GM19452 (cell line): ENCODE measurements around the gene ASIC4.

Experiments used
- ATAC-seq: cut with Tn5 transposase; IDR thresholded peaks from one replicate; pipeline ENCODE4 v1.9.1; 2021; ENCODE audit not compliant: unreplicated experiment

The ASIC4 gene

DNA sequence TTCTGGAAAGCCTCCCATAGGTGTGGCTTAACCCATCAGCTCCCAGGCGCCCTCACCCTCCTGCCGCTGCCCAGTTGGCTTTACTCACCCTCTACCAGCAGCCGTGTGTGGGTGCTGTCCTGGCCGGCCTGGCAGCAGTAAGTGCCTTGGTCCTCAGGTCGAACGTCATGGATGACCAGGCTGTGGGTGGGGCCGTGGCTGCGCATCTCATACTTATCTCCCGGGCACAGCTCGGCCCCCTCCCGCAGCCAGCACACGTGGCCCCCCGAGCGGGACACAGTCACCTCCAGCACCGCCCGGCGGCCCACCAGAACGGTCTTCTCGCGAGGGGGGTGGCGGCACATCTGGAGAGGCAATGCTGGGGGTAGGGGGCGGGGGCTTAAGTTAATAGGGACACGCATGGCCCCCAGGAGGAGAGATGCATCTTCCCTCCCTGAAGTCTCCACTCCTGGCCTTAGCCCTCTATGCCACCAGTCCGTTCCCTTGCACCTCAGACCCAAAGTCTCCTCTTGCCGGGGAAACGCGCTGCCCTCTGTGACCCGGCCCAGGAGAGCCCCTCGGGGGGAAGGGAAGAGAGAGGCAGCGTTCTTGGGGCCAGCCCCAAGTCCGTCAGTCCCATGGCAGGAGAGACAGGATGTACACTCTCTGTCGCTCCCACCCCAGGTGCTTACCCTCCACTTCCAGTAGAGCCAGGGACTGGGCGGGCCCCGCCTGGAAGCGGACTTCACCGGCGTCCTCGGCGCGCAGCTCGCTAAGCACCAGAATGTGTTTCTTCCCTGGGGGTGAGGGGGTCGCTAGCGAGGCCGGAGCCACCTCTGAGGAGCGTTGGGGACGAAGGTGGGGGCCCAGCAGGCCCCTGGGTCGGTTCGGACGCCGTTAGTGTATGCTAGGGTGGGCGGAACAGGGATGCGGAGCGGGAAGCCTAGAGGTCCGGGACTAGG is 37.4 kb downstream of the ASIC4 start:
- peak; percentile 19 for ATAC-seq

DNA sequence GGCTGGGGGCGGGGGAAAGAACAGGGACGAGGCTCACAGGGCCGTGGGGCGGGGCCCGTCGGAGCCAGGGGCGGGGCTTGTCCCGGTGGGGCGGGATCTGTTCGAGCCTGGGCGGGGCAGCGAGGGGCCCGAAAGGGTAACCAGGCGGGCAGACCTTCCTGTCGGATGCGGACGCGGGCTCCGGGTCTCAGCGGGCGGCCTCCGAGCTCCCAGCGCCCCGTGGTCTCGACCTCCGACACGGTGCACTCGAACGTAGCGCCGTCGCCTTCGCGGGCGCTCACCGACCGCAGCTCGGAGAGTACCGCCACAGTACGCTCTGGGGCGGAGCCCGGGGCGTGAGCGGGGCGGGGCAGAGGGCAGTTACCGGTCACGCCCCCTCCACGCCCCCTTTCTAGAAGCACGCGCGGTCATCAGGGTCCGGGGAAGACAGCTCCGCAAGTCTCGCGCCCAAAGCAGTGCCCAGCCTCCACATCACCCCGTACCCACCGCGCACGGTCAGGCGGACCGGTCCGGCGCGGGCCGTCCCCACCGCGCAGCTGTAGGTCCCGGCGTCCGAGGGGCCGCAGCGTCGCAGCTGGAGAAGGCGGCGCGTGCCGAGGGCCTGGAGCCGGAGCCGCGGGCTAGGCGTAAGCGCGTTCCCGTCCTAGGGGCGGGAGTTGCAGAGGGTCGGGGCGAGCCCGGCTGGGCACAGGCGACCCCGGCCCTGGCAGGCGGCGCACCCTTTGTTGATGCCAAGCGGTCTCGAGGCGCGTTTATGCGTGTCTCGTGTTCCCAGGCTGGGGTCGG is 38.3 kb downstream of the ASIC4 start:
- ATAC-seq: peak; percentile 93

GRCh38 chr2:219553168-219553417 is 38.8 kb downstream of the ASIC4 start:
- ATAC-seq: no peak

DNA sequence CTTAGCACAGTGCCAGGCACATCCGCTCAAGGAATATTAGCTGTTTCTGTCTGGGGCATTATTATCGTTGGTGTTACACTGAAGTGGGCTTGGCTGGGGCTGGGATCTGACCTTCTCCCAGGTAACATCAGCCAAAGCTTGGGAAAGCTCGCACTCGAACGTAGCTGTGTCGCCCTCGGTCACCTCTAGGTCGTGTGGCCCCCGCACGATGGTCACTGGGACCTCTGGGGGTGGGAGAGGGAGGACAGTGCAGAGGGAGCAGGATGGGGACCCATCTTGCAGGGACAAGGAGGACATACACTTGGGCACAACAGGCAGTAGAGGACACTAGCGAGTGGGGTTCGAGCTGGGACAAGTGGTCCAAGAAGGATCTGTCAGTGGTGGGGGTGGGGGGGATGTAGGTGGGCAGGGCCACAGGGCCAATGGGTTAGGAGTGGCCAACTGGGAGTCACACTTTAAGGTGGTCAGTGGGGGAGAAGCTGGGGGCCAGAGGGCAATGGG is 39.2 kb downstream of the ASIC4 start:
- ATAC-seq: no peak

- no peak for ATAC-seq
Measured at GRCh38 chr2:219554350-219554749, 40.1 kb downstream of the ASIC4 start.

GRCh38 chr2:219555956-219556355 is 41.7 kb downstream of the ASIC4 start:
- no peak for ATAC-seq

- ATAC-seq: no peak
Measured at GRCh38 chr2:219556413-219556812, 42.1 kb downstream of the ASIC4 start.

DNA sequence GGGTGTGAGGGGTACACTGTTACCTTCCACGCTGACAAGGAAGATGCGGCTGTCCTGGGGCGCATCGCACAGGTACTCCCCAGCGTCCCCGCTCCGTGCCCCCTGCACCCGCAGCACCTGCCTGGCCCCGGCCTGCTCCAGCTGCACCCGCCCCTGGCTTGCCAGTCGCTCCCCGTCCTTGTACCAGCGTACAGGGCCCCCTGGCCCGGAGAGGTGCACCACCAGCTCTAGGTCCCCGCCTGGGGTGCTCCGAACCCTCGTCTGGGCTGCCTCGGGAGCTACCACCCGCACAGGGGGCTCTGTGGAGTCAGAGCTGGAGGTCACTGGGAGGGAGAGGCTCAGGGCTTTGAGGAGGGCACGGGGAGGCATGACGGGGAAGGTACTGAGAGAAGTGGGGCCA is 43.0 kb downstream of the ASIC4 start:
- ATAC-seq: no peak

DNA sequence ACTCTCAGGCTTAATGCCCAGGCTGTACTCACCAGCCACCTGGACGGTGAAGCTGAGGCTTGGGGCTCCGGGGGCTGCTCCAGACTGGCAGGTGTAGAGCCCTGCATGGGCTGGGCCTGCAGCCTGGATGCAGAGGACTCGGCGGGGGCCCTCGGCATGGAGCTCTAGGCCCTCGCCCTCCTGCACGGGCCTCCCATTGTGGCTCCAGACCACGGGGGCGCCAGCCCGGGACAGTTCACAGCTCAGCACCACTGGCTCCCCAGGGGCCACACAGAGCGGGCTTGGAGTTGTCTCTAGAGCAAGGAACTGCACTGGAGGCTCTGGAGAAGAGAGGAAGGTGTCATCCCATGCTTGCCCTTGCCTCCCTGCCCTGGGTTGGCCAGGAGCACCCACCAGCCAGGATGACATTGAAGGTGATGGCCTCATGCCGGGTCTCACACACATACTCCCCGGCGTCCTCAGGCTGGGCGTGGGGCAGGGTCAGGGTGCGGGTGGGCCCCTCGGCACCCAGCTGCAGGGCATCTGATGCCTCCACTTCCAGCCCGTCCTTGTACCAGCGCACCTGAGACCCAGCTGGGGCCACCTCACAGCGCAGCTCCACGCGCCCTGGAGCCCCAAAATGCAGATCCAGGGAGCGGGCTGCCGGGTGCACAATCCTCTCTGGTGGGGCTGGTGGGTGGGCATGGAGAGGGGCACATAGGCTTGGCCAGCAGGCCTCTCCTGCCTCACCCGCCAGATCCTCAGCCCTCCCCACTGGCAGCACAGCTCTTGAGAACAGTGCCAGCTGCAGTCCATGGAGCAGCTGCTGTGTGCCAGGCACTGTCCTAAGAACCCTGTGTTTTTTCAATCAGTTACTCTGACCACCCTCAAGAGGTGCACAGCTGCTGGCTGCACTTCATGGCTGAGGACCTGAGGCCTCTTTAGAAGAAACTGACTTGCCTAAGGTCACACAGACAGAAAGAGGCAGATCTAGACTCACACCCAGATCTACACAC is 43.8 kb downstream of the ASIC4 start:
- no peak for ATAC-seq

- ATAC-seq: no peak
Measured at GRCh38 chr2:219559156-219559915, 45.1 kb downstream of the ASIC4 start.

DNA sequence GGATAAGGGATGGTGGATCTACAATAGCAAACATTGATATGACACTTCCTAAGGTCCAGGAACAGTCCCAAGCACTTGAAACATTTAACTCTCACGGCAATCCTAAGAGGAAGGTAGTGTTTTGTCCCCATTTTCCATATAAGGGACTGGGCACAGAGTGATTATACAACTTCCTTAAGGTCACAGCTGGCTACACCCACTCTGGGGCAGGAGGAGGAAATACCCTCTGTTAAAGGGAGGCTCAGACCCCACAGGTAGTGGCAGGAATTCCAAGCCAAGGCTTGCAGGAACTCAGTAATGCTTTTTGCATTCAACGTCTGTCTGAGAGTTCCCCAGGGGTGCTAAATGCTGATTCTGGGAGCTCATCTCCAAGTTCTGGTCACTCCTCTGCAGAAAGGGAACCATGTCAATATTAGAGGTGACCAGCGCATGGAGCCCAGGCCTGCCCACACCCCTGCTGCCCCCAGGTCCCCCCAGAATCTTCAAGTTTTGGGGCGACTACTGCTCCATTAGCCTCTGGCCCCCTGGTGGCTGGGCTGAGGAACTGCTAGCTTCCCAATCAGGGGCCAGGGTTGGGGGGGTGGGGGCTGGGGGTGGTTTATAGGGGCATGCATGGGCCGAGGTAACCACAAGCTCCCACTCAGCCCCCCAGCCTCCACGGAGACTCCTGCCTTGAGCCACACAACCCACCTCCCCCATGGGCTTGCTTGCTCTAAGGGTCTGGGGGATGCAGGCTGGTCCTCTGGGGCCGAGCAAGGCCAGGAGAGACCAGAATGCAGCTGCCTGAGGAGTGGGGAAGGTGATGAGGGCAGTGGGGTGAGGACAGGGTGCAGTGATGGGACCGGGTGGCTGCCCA is 46.0 kb downstream of the ASIC4 start:
- ATAC-seq: no peak

DNA sequence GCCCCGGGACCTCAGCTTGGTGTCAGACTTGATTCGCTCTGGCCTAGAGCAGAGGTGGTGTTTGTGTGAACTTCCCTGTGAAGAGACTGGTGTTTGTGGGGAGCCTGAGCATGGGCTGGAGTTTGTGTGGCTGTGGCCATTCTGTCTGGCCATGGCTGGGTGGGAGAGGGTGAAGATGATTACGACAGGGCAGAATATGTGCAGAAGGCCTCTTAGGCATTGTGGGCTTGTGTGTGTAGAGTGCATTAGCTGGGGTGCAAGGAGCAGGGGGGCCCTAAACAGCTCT is 46.6 kb downstream of the ASIC4 start:
- no peak for ATAC-seq

GRCh38 chr2:219561179-219562048 is 47.1 kb downstream of the ASIC4 start:
- no peak for ATAC-seq

- no peak for ATAC-seq
Measured at GRCh38 chr2:219562049-219563020, 48.1 kb downstream of the ASIC4 start.

- no peak for ATAC-seq
Measured at GRCh38 chr2:219563271-219563928, 49.1 kb downstream of the ASIC4 start.

GRCh38 chr2:219565130-219566080 is 51.1 kb downstream of the ASIC4 start:
- no peak for ATAC-seq
